ENCODE results near the gene BICDL1.
"Not testable (repeated sequence)": the region's sequence is repeated elsewhere in the genome, so short reads cannot be mapped to it uniquely, and the experiment has no call there.

BICDL1 gene

GRCh38 chr12:119998471-119999245, 9.6 kb downstream of the BICDL1 start:
- DNase-seq (ENCODE audit: low read depth, low spot score) = no peak
- no peak overlapping the region for H3K27ac ChIP-seq

- no peak for DNase-seq (ENCODE audit: low read depth, low spot score)
- no peak overlapping the region for H3K27ac ChIP-seq
Observed at GRCh38 chr12:120000556-120000955, 11.5 kb downstream of the BICDL1 start.

GRCh38 chr12:120006258-120006975, 17.4 kb downstream of the BICDL1 start:
- no peak for DNase-seq (ENCODE audit: low read depth, low spot score)
- peak overlapping the region; percentile 39 for H3K27ac ChIP-seq

- DNase-seq (ENCODE audit: low read depth, low spot score) = no peak
Observed at GRCh38 chr12:120007272-120007671, 18.2 kb downstream of the BICDL1 start.

GRCh38 chr12:120010661-120011230, 21.7 kb downstream of the BICDL1 start:
- no peak for DNase-seq (ENCODE audit: low read depth, low spot score)
- H3K27ac ChIP-seq = no peak overlapping the region

More at GRCh38 chr12:120007272-120007671, 18.2 kb downstream of the BICDL1 start:
- H3K27ac ChIP-seq = no peak overlapping the region

GRCh38 chr12:120012067-120012621, 23.1 kb downstream of the BICDL1 start:
- peak; percentile 39 for DNase-seq (ENCODE audit: low read depth, low spot score)
- H3K27ac ChIP-seq = no peak overlapping the region

GRCh38 chr12:120013659-120014380, 24.8 kb downstream of the BICDL1 start:
- H3K27ac ChIP-seq = no peak overlapping the region

GRCh38 chr12:120014381-120014735, 25.3 kb downstream of the BICDL1 start:
- not testable (repeated sequence) for DNase-seq (ENCODE audit: low read depth, low spot score); H3K27ac ChIP-seq

More at GRCh38 chr12:120013659-120014380, 24.8 kb downstream of the BICDL1 start:
- DNase-seq (ENCODE audit: low read depth, low spot score) = no peak

GRCh38 chr12:120015313-120015712, 26.3 kb downstream of the BICDL1 start:
- H3K27ac ChIP-seq = no peak overlapping the region
- no peak for DNase-seq (ENCODE audit: low read depth, low spot score)

- not testable (repeated sequence) for DNase-seq (ENCODE audit: low read depth, low spot score); H3K27ac ChIP-seq
Observed at GRCh38 chr12:120016199-120016598, 27.2 kb downstream of the BICDL1 start.

GRCh38 chr12:120019197-120019596, 30.2 kb downstream of the BICDL1 start:
- no peak for DNase-seq (ENCODE audit: low read depth, low spot score)
- H3K27ac ChIP-seq = no peak overlapping the region

GRCh38 chr12:120019938-120020337, 30.9 kb downstream of the BICDL1 start:
- no peak for DNase-seq (ENCODE audit: low read depth, low spot score)
- H3K27ac ChIP-seq = no peak overlapping the region

- no peak for DNase-seq (ENCODE audit: low read depth, low spot score)
- H3K27ac ChIP-seq = no peak overlapping the region
Observed at GRCh38 chr12:120024193-120024592, 35.2 kb downstream of the BICDL1 start.

- no peak for DNase-seq (ENCODE audit: low read depth, low spot score)
Observed at GRCh38 chr12:120025640-120026039, 36.6 kb downstream of the BICDL1 start.

GRCh38 chr12:120032242-120032641, 43.2 kb downstream of the BICDL1 start:
- no peak for DNase-seq (ENCODE audit: low read depth, low spot score)
- H3K27ac ChIP-seq = no peak overlapping the region

More at GRCh38 chr12:120025640-120026039, 36.6 kb downstream of the BICDL1 start:
- no peak overlapping the region for H3K27ac ChIP-seq

- DNase-seq (ENCODE audit: low read depth, low spot score) = no peak
- no peak overlapping the region for H3K27ac ChIP-seq
Observed at GRCh38 chr12:120037851-120038250, 48.8 kb downstream of the BICDL1 start.

- no peak overlapping the region for H3K27ac ChIP-seq
- DNase-seq (ENCODE audit: low read depth, low spot score) = no peak
Observed at GRCh38 chr12:120039711-120040110, 50.7 kb downstream of the BICDL1 start.

GRCh38 chr12:120041386-120042231, 52.6 kb downstream of the BICDL1 start:
- no peak for DNase-seq (ENCODE audit: low read depth, low spot score)
- H3K27ac ChIP-seq = peak overlapping the region; percentile 83

GRCh38 chr12:120045367-120045766, 56.3 kb downstream of the BICDL1 start:
- not testable (repeated sequence) for H3K27ac ChIP-seq

More at GRCh38 chr12:120045367-120045766, 56.3 kb downstream of the BICDL1 start:
- not testable (repeated sequence) for DNase-seq (ENCODE audit: low read depth, low spot score)

Data from epithelial cell of prostate (primary cell).